Lower leg skin (tissue), 3 donors: ENCODE data around the gene CHST8.

Source experiments
- POLR2A ChIP-seq, 2 donors: fragments of 450-650 bp; IDR thresholded peaks; one replicate each; pipeline ENCODE4 v1.6.1; 2016 to 2017; ENCODE audit warnings: antibody characterized with exemption in 2 of 2, mild to moderate bottlenecking in 1 of 2, moderate library complexity in 1 of 2
- TF ChIP-seq, protein P1 (sequence below), 3 donors: fragments of 450-650 bp; IDR thresholded peaks; one replicate each; pipeline ENCODE4 v1.5.1; 2016; ENCODE audit warnings: antibody characterized with exemption in 3 of 3, mild to moderate bottlenecking in 3 of 3, moderate library complexity in 2 of 3

DNA sequence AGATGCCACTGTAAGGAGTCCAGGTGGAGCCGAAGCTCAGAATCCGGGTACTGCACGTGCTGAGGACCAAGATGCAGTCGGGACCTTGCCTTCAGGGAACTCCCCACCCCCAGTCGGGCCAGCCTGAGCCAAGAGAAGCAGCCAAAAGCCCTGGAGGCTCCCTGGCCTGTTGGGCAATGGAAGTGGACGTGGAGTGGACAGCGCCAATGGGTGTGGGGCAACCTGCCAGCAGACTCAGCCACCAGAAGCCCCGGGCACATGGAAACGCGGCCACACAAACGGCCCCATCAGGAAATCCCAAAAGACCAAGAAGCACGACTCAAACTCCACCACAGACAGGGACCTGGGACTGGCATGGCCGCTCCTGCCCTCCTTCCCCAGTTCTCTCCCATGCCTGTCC is 144.9 kb downstream of the CHST8 start:
- no peak for TF ChIP-seq POLR2A (IDR thresholded peaks at IDR 0.05)
- TF ChIP-seq, protein P1, sequence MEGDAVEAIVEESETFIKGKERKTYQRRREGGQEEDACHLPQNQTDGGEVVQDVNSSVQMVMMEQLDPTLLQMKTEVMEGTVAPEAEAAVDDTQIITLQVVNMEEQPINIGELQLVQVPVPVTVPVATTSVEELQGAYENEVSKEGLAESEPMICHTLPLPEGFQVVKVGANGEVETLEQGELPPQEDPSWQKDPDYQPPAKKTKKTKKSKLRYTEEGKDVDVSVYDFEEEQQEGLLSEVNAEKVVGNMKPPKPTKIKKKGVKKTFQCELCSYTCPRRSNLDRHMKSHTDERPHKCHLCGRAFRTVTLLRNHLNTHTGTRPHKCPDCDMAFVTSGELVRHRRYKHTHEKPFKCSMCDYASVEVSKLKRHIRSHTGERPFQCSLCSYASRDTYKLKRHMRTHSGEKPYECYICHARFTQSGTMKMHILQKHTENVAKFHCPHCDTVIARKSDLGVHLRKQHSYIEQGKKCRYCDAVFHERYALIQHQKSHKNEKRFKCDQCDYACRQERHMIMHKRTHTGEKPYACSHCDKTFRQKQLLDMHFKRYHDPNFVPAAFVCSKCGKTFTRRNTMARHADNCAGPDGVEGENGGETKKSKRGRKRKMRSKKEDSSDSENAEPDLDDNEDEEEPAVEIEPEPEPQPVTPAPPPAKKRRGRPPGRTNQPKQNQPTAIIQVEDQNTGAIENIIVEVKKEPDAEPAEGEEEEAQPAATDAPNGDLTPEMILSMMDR (IDR thresholded peaks at IDR 0.05): no peak
